HCT116 (cell line): ENCODE measurements around the gene SLC34A2. TPM values are rescaled to one million over a fixed set of nuclear protein-coding genes. Genes with fewer than 3 reads are reported as not detected.

ENCODE experiments used
- ATAC-seq: fragments of 200-7000 bp; cut with Tn5 transposase; 2 replicates; pipeline ENCODE4 v1.9.1; 2020; ENCODE audit warnings: mild to moderate bottlenecking, moderate library complexity
- BruUV-seq: library from RNA; stranded (reverse); fragments of 400-500 nt; replicated peaks from 2 replicates; lab custom pipeline; 2021; lab: Mats Ljungman, UMichigan
- CTCF ChIA-PET: fragments of 300-600 bp; sonication (Branson Sonifier 250); formaldehyde crosslinking; loops from one replicate; lab custom pipeline; 2021; ENCODE audit warnings: antibody characterized with exemption; lab: Charles Lee
- POLR2A ChIA-PET: fragments of 300-600, 350-600 bp; sonication (Branson Sonifier 250); formaldehyde crosslinking; loops from one replicate; lab custom pipeline; 2021; ENCODE audit warnings: antibody characterized with exemption; lab: Charles Lee
- RAD21 ChIA-PET, 2 experiments: fragments of 300-600 bp; sonication (Branson Sonifier 250); formaldehyde crosslinking; loops; one replicate each; lab custom pipeline; 2023; ENCODE audit warnings: low total read pairs in 2 of 2; ENCODE audit not compliant: uncharacterized antibody in 2 of 2, unreplicated experiment in 2 of 2, low non-redundant PET in 1 of 2; lab: Charles Lee
- DNase-seq: peaks from one replicate; pipeline ENCODE4 v3.0.0-alpha.2; 2010; ENCODE audit warnings: low read depth, low spot score
- H2AFZ ChIP-seq: fragments of 200-600 bp; shearing (Covaris generic), sonication (generic); 2 replicates; pipeline ENCODE4 v1.6.1; 2017; ENCODE audit warnings: low read depth, mixed run types, mixed read lengths, antibody characterized with exemption, low read length; ENCODE audit not compliant: poor library complexity, severe bottlenecking
- H3K27ac ChIP-seq: 2 replicates; pipeline ENCODE4 v1.5.1; 2012; ENCODE audit warnings: low read depth, low read length
- H3K27me3 ChIP-seq: fragments of 200-600 bp; sonication (generic); 2 replicates; pipeline ENCODE4 v1.6.1; 2016; ENCODE audit warnings: mixed run types, low read length, mixed read lengths; ENCODE audit not compliant: insufficient read depth
- H3K36me3 ChIP-seq, 2 experiments: fragments of 200-500 bp in 1 of 2; fragments of 200-600 bp in 1 of 2; sonication (Bioruptor generic) in 1 of 2; sonication (generic) in 1 of 2; 2 replicates each; pipeline versions ENCODE4 v1.5.1 to v1.6.1; 2014 to 2016; ENCODE audit warnings: low read length in 2 of 2, inconsistent platforms in 1 of 2, mixed read lengths in 1 of 2, mixed run types in 1 of 2; ENCODE audit not compliant: insufficient read depth in 2 of 2, control insufficient read depth in 1 of 2
- H3K4me1 ChIP-seq, 2 experiments: fragments of 200-600 bp in 1 of 2; sonication (generic) in 1 of 2; 2 replicates each; pipeline versions ENCODE4 v1.5.1 to v1.6.1; 2012 to 2017; ENCODE audit warnings: low read length in 2 of 2, inconsistent platforms in 1 of 2, mild to moderate bottlenecking in 1 of 2, mixed read lengths in 1 of 2, mixed run types in 1 of 2, moderate library complexity in 1 of 2; ENCODE audit not compliant: insufficient read depth in 2 of 2, control insufficient read depth in 1 of 2
- H3K4me2 ChIP-seq: fragments of 200-600 bp; sonication (generic); 2 replicates; pipeline ENCODE4 v1.6.1; 2017; ENCODE audit warnings: mixed run types, low read length, mixed read lengths
- H3K4me3 ChIP-seq, 2 experiments: fragments of 200-600 bp in 1 of 2; sonication (generic) in 1 of 2; replicated peaks in 1 of 2; 2 replicates each; pipeline ENCODE4 v1.5.1; 2011 to 2016; ENCODE audit warnings: low read length in 2 of 2, control low read depth in 1 of 2, low read depth in 1 of 2, mild to moderate bottlenecking in 1 of 2, mixed read lengths in 1 of 2, mixed run types in 1 of 2
- H3K79me2 ChIP-seq: fragments of 200-600 bp; sonication (generic); 2 replicates; pipeline ENCODE4 v1.6.1; 2017; ENCODE audit warnings: mild to moderate bottlenecking, mixed run types, low read length, moderate library complexity, mixed read lengths; ENCODE audit not compliant: insufficient read depth
- H3K9ac ChIP-seq: fragments of 200-600 bp; sonication (generic); 2 replicates; pipeline ENCODE4 v1.6.1; 2016; ENCODE audit warnings: low read length, mixed read lengths
- H3K9me2 ChIP-seq: fragments of 200-600 bp; sonication (generic), shearing (Covaris generic); 2 replicates; pipeline ENCODE4 v1.6.1; 2017; ENCODE audit warnings: mixed run types, mild to moderate bottlenecking, moderate library complexity; ENCODE audit not compliant: insufficient read depth
- H3K9me3 ChIP-seq, 2 experiments: fragments of 200-500 bp in 1 of 2; fragments of 200-600 bp in 1 of 2; sonication (Bioruptor generic) in 1 of 2; sonication (generic) in 1 of 2; 2 replicates each; pipeline ENCODE4 v1.6.1; 2014 to 2017; ENCODE audit warnings: low read length in 2 of 2, mixed read lengths in 2 of 2, inconsistent platforms in 1 of 2, low read depth in 1 of 2, mild to moderate bottlenecking in 1 of 2, mixed run types in 1 of 2, moderate library complexity in 1 of 2; ENCODE audit not compliant: control insufficient read depth in 1 of 2, insufficient read depth in 1 of 2
- H4K20me1 ChIP-seq: fragments of 200-600 bp; sonication (generic), shearing (Covaris generic); 2 replicates; pipeline ENCODE4 v1.6.1; 2017; ENCODE audit warnings: mixed run types, mild to moderate bottlenecking, moderate library complexity; ENCODE audit not compliant: insufficient read depth
- ATF3 ChIP-seq: IDR thresholded peaks from 2 replicates; pipeline ENCODE4 v1.6.1; 2012
- CTCF ChIP-seq, 3 experiments: fragments of 200-600 bp in 1 of 3; sonication (generic) in 1 of 3; IDR thresholded peaks in 2 of 3; conservative IDR thresholded peaks in 1 of 3; 2 replicates each; pipeline ENCODE4 v1.5.1; 2012 to 2017; ENCODE audit warnings: low read depth in 2 of 3, low read length in 2 of 3, antibody characterized with exemption in 1 of 3, borderline replicate concordance in 1 of 3, control low read depth in 1 of 3, mild to moderate bottlenecking in 1 of 3, mixed read lengths in 1 of 3, mixed run types in 1 of 3, moderate library complexity in 1 of 3; ENCODE audit not compliant: insufficient read depth in 1 of 3
- EZH2 ChIP-seq: fragments of 200-600 bp; sonication (generic); IDR thresholded peaks from 2 replicates; pipeline ENCODE4 v1.6.1; 2017; ENCODE audit warnings: antibody characterized with exemption, mixed run types
- EZH2phosphoT487 ChIP-seq: fragments of 200-600 bp; IDR thresholded peaks from 2 replicates; pipeline ENCODE4 v1.6.1; 2018; ENCODE audit warnings: antibody characterized with exemption, borderline replicate concordance
- FOSL1 ChIP-seq: IDR thresholded peaks from 2 replicates; pipeline ENCODE4 v1.6.1; 2012; ENCODE audit warnings: low read depth
- MAX ChIP-seq: IDR thresholded peaks from 2 replicates; pipeline ENCODE4 v1.6.1; 2012
- POLR2A ChIP-seq: IDR thresholded peaks from 2 replicates; pipeline ENCODE4 v1.7.0; 2011; ENCODE audit warnings: borderline replicate concordance; ENCODE audit not compliant: insufficient read depth, insufficient read length; ENCODE audit errors: extremely low read depth
- POLR2AphosphoS5 ChIP-seq: IDR thresholded peaks from 2 replicates; pipeline ENCODE4 v1.6.1; 2011; ENCODE audit warnings: mild to moderate bottlenecking, low read depth, low read length, moderate library complexity
- RAD21 ChIP-seq: IDR thresholded peaks from 2 replicates; pipeline ENCODE4 v1.6.1; 2012; ENCODE audit warnings: low read depth, mild to moderate bottlenecking
- SIN3A ChIP-seq: IDR thresholded peaks from 2 replicates; pipeline ENCODE4 v1.6.1; 2012; ENCODE audit warnings: low read depth
- SP1 ChIP-seq: IDR thresholded peaks from 2 replicates; pipeline ENCODE4 v1.6.1; 2012; ENCODE audit warnings: low read depth
- SRF ChIP-seq: IDR thresholded peaks from 2 replicates; pipeline ENCODE4 v1.6.1; 2012; ENCODE audit warnings: low read depth
- TCF7L2 ChIP-seq: IDR thresholded peaks from 2 replicates; pipeline ENCODE4 v1.7.0; 2011; ENCODE audit warnings: borderline replicate concordance, inconsistent platforms; ENCODE audit not compliant: insufficient read depth, insufficient read length; ENCODE audit errors: extremely low read depth
- YY1 ChIP-seq: IDR thresholded peaks from 2 replicates; pipeline ENCODE4 v1.6.1; 2011; ENCODE audit warnings: low read length, low read depth, moderate library complexity, mild to moderate bottlenecking; ENCODE audit not compliant: insufficient replicate concordance; ENCODE audit errors: extremely low read depth
- ZFX ChIP-seq: fragments of 450-650 bp; IDR thresholded peaks from 2 replicates; pipeline ENCODE4 v1.6.1; 2017
- ZNF274 ChIP-seq: fragments of 200-500 bp; sonication (Bioruptor generic); IDR thresholded peaks from 2 replicates; pipeline ENCODE4 v1.6.1; 2014; ENCODE audit warnings: mild to moderate bottlenecking, low read depth, low read length, inconsistent platforms
- intact Hi-C: fragments of 100-400 bp; cut with micrococcal nuclease; formaldehyde crosslinking; loops from 2 replicates; pipeline ENCODE4 v1.10.0; 2022
- total RNA-seq: library from RNA; stranded (reverse); gene quantifications from one replicate; pipeline ENCODE4 v1.2.1, GENCODE V29; 2021; ENCODE audit not compliant: unreplicated experiment

SLC34A2 gene
- total RNA-seq, 1 experiment from 2014 or later: 2.2 TPM

GRCh38 chr4:25637581-25638220 lies 17.9 kb upstream of the SLC34A2 start:
- ChIA-PET POLR2A (no interaction called here), CTCF (no interaction called here), RAD21 (no interaction called here)
- BruUV-seq: no TSS peak
- no peaks in the 10 kb centered on the region for H3K36me3 ChIP-seq
- no peak for ATAC-seq
- H3K4me2 ChIP-seq: no peak overlapping the region
- no peak overlapping the region for H2AFZ ChIP-seq
- H3K4me1 ChIP-seq: peaks cover 3 to 8% of the 10 kb centered on the region in 2 experiments; a peak in 3 of 4 replicates
- no peaks in the 10 kb centered on the region for H3K9me2 ChIP-seq
- no peaks in the 10 kb centered on the region for H3K9me3 ChIP-seq
- no peaks in the 10 kb centered on the region for H4K20me1 ChIP-seq
- H3K27me3 ChIP-seq: no peaks in the 10 kb centered on the region
- H3K9ac ChIP-seq: no peak overlapping the region
- DNase-seq: no peak
- H3K4me3 ChIP-seq: no peak overlapping the region
- H3K27ac ChIP-seq: no peak overlapping the region
- no peaks in the 10 kb centered on the region for H3K79me2 ChIP-seq
- intact Hi-C loops: no loop called here
- TF ChIP-seq ZNF274 (no peak), EZH2phosphoT487 (no peak), ZFX (no peak), TCF7L2 (no peak), FOSL1 (no peak), POLR2AphosphoS5 (no peak), SP1 (no peak), ATF3 (no peak), SIN3A (no peak), CTCF (IDR thresholded peaks at IDR 0.05 in 2 of 3, conservative IDR thresholded peaks at IDR 0.05 in 1 of 3; ENCODE audit: borderline replicate concordance in 1 of 3, insufficient read depth in 1 of 3, low read depth in 2 of 3, low read length in 2 of 3) (no peak), RAD21 (no peak), SRF (no peak), YY1 (no peak), EZH2 (no peak), MAX (no peak), POLR2A (no peak)
